Osteoblast (primary cell): Measurements from ENCODE around the gene CD9. TPM values are rescaled to one million over a fixed set of nuclear protein-coding genes. Genes with fewer than 3 reads are reported as not detected.
A peak's percentile ranks its signal among the peaks of the same experiment; 100 is the strongest.

ENCODE experiments used
- DNase-seq: peaks from one replicate; pipeline ENCODE4 v3.0.0; 2011; ENCODE audit warnings: low spot score, mixed read lengths; ENCODE audit not compliant: insufficient read length; ENCODE audit errors: missing footprints
- H2AFZ ChIP-seq: 2 replicates; pipeline ENCODE4 v1.6.0; 2011; ENCODE audit warnings: mild to moderate bottlenecking, low read length
- H3K27ac ChIP-seq: 2 replicates; pipeline ENCODE4 v1.5.1; 2011; ENCODE audit warnings: mild to moderate bottlenecking, low read depth, low read length, moderate library complexity
- H3K27me3 ChIP-seq: 2 replicates; pipeline ENCODE4 v1.6.0; 2012; ENCODE audit warnings: mild to moderate bottlenecking, control low read depth, inconsistent platforms, low read length, moderate library complexity; ENCODE audit not compliant: insufficient read depth
- H3K36me3 ChIP-seq: 2 replicates; pipeline ENCODE4 v1.5.1; 2011; ENCODE audit warnings: mild to moderate bottlenecking, low read length, control low read depth, moderate library complexity; ENCODE audit not compliant: insufficient read depth
- H3K4me1 ChIP-seq: 2 replicates; pipeline ENCODE4 v1.5.1; 2011; ENCODE audit warnings: mild to moderate bottlenecking, low read length, control low read depth, moderate library complexity; ENCODE audit not compliant: insufficient read depth
- H3K4me2 ChIP-seq: 2 replicates; pipeline ENCODE4 v1.6.0; 2011; ENCODE audit warnings: mild to moderate bottlenecking, low read length; ENCODE audit not compliant: insufficient read depth
- H3K4me3 ChIP-seq: fragments of 200-600 bp; sonication (generic); 3 replicates; pipeline ENCODE4 v1.5.1; 2012; ENCODE audit warnings: mild to moderate bottlenecking, low read length, inconsistent platforms; ENCODE audit not compliant: insufficient read depth
- H3K79me2 ChIP-seq: 2 replicates; pipeline ENCODE4 v1.6.0; 2012; ENCODE audit warnings: mild to moderate bottlenecking, low read length, control low read depth, inconsistent platforms; ENCODE audit not compliant: insufficient read depth
- H3K9me3 ChIP-seq: 2 replicates; pipeline ENCODE4 v1.5.1; 2011; ENCODE audit warnings: low read depth, low read length, control low read depth
- H4K20me1 ChIP-seq: 2 replicates; pipeline ENCODE4 v1.6.0; 2012; ENCODE audit warnings: mild to moderate bottlenecking, low read length, control low read depth; ENCODE audit not compliant: insufficient read depth
- total RNA-seq: library from RNA; depleted of rRNA; stranded (reverse); fragments of >200 nt; gene quantifications from 2 replicates; pipeline ENCODE4 v1.2.3, GENCODE V29; 2012
- TF ChIP-seq, protein P1 (sequence below): IDR thresholded peaks from 2 replicates; pipeline ENCODE4 v1.5.1; 2011; ENCODE audit warnings: mild to moderate bottlenecking, low read depth, low read length, moderate library complexity; ENCODE audit errors: extremely low read depth

The CD9 gene
- total RNA-seq, 1 donor = 34.4 TPM

- DNase-seq = peak; percentile 86
Observed at GRCh38 chr12:6274231-6275221, 74.3 kb downstream of the CD9 start.

DNA sequence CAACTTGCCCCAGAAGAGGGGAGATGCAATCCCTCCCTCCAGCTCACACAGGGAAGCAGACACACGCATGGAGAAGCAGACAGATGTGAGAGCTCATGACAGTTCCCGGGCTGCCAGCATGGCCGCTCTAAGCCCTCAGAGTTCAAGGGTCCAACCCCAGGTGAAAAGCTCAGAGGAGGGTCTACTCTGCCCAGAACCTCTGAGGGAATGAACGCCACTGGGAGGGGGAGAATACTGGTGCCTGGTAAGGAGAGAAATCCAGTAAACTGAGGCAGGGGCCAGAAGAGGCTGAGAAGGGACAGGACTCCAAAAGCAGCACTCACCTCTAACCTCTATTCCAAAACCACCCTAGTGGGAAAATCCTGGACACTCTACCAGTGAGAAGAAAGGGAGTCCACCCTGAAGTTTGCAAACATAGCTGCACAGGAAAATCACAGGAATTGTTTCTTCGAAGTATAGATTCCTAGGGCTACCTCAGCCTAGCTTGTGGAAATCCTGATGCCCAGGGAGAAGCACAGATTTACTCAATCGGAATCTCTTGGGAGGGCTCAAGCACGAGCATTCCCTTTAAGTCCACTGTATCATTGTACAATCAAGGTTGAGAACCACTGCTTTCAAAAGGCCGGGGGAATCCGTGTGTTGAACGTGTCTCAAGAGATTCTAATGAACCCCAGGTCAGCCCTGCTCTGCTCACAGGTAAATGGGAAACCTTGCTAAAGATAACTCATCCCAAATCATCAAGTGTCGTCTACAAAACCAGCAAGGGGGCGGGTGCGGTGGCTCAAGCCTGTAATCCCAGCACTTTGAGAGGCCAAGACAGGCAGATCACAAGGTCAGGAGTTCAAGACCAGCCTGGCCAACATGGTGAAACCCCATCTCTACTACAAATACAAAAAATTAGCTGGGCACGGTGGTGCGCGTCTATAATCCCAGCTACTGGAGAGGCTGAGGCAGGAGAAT, 76.0 kb downstream of the CD9 start:
- TF ChIP-seq, protein P1, sequence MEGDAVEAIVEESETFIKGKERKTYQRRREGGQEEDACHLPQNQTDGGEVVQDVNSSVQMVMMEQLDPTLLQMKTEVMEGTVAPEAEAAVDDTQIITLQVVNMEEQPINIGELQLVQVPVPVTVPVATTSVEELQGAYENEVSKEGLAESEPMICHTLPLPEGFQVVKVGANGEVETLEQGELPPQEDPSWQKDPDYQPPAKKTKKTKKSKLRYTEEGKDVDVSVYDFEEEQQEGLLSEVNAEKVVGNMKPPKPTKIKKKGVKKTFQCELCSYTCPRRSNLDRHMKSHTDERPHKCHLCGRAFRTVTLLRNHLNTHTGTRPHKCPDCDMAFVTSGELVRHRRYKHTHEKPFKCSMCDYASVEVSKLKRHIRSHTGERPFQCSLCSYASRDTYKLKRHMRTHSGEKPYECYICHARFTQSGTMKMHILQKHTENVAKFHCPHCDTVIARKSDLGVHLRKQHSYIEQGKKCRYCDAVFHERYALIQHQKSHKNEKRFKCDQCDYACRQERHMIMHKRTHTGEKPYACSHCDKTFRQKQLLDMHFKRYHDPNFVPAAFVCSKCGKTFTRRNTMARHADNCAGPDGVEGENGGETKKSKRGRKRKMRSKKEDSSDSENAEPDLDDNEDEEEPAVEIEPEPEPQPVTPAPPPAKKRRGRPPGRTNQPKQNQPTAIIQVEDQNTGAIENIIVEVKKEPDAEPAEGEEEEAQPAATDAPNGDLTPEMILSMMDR = no peak
- peaks cover 9% of the 10 kb centered on the region for H3K27me3 ChIP-seq
- peak; percentile 56 for DNase-seq
- no peak overlapping the region for H3K27ac ChIP-seq
- no peak overlapping the region for H2AFZ ChIP-seq
- H3K4me3 ChIP-seq = no peak overlapping the region
- H3K4me1 ChIP-seq = peaks cover 29% of the 10 kb centered on the region
- H4K20me1 ChIP-seq = no peaks in the 10 kb centered on the region
- H3K4me2 ChIP-seq = no peak overlapping the region
- no peaks in the 10 kb centered on the region for H3K79me2 ChIP-seq
- no peaks in the 10 kb centered on the region for H3K36me3 ChIP-seq
- H3K9me3 ChIP-seq = no peaks in the 10 kb centered on the region

More at GRCh38 chr12:6274231-6275221, 74.3 kb downstream of the CD9 start:
- Histone ChIP-seq H3K36me3 (no peaks in the 10 kb centered on the region), H3K27me3 (peaks cover 9% of the 10 kb centered on the region), H3K4me3 (no peak overlapping the region), H3K79me2 (no peaks in the 10 kb centered on the region), H3K27ac (no peak overlapping the region), H3K4me1 (peaks cover 12% of the 10 kb centered on the region), H4K20me1 (no peaks in the 10 kb centered on the region), H3K4me2 (no peak overlapping the region), H3K9me3 (no peaks in the 10 kb centered on the region), H2AFZ (no peak overlapping the region)
- TF ChIP-seq, protein P1 = no peak

DNA sequence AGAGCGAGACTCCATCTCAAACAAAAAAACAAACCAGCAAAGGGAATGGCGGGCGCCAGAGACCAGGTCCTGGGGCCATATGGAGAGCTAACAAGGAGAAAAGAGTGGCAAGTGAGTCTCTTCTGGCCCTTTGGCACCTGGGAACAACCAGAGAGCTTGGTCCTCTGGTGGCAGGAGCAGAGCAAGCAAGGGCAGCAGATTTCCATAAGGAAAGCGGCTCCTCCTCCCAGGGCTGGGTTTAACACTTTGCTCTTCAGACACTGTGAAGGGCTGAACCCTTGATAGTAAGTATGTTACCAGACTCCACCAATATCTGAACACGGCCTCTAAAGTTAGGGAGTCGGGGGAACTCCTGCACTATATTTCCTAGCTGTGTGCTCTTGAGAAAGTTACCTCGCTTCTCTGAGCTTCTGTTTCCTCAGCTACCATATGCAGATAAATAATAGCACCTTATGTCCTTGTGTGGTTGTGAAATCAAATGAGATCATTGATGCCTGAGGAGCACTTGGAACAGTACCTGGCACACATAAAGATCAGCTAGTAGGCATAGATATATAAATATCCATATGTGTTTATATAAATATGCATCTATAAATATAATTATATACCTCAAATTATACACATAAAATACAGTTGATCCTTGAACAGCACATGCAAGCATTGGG, 76.9 kb downstream of the CD9 start:
- H3K36me3 ChIP-seq = no peaks in the 10 kb centered on the region
- TF ChIP-seq, protein P1 = no peak
- peak; percentile 61 for DNase-seq

More for the DNA sequence above, 76.9 kb downstream of the CD9 start:
- Histone ChIP-seq H3K4me3 (no peak overlapping the region), H3K27me3 (peaks cover 9% of the 10 kb centered on the region), H3K79me2 (no peaks in the 10 kb centered on the region), H3K4me1 (peaks cover 31% of the 10 kb centered on the region), H2AFZ (no peak overlapping the region), H3K9me3 (no peaks in the 10 kb centered on the region), H4K20me1 (no peaks in the 10 kb centered on the region), H3K27ac (no peak overlapping the region), H3K4me2 (no peak overlapping the region)
